H54 (cell line): ENCODE results near the gene ACTR1A.
"Not testable (repeated sequence)": the region's sequence is repeated elsewhere in the genome, so short reads cannot be mapped to it uniquely, and the experiment has no call there.

Experiments
- DNase-seq: peaks from one replicate; pipeline ENCODE4 v3.0.0; 2011; ENCODE audit warnings: low spot score, mixed read lengths; ENCODE audit not compliant: insufficient read length
- FAIRE-seq: peaks from 3 replicates; lab custom pipeline; 2011; peaks lifted over from hg19 to GRCh38; lab: Jason Lieb, UNC
- POLR2A ChIP-seq: IDR thresholded peaks from 2 replicates; pipeline ENCODE4 v1.6.1; 2011; ENCODE audit warnings: low read depth, mild to moderate bottlenecking, low read length

ACTR1A gene

GRCh38 chr10:102502337-102503151, at the start of gene ACTR1A:
Gene ACTR1A (minus strand): TSS chr10:102502712. CDS start chr10:102502647, 65 bp downstream.
- TF ChIP-seq POLR2A = peak; percentile 74
- DNase-seq (peak; percentile 86), FAIRE-seq (peak; percentile 90)

- TF ChIP-seq POLR2A = no peak
- FAIRE-seq = no peak
- no peak for DNase-seq
These were observed 48.2 kb upstream of the ACTR1A start for GRCh38 chr10:102550636-102551210.

DNA sequence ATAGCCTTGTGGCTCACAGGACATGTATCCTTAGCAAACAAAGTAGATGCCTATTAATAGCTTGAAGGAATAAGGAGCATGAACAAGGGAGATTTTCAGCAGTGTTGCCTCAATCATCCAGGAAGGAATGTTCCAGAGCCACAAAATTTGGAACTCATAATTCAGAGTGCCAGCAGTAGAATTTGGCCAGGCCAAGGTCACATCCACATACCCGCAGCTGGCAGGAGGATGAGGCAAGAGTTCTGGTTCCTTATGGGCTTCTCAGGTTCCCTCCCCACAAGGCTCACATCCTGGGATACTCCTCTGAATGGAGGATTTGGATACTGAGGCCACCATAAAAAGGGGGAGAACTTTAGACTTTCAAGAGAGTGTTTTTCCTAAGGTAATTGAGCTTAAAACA, 47.0 kb upstream of the ACTR1A start:
- DNase-seq = no peak
- no peak for FAIRE-seq
- no peak for TF ChIP-seq POLR2A

- no peak for FAIRE-seq
- TF ChIP-seq POLR2A = no peak
- DNase-seq = no peak
These were observed 44.3 kb upstream of the ACTR1A start for GRCh38 chr10:102546606-102547320.

- FAIRE-seq = no peak
- DNase-seq = no peak
- TF ChIP-seq POLR2A = no peak
These were observed 43.5 kb upstream of the ACTR1A start for GRCh38 chr10:102545997-102546396.

DNA sequence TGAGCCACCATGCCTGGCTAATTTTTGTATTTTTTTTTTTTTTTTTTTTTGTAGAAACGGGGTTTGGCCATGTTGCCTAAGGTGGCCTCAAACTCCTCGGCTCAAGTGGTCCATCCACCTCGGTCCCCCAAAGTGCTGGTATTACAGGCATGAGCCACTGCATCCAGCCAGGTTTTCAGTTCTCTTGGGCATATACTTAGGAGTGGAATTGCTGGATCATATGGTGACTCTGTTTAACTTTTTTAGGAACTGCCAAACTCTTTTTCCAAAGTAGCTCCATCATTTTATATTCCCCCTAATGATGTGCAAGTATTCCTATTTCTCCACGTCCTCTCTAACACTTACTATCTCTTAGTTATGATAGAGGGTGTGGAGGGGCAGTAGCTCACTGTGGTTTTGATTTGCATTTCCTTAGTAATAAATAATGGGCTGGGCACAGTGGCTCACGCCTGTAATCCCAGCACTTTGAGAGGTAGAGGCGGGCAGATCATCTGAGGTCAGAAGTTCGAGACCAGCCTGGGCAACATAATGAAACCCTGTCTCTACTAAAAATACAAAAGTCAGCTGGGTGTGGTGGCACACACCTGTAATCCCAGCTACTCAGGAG, 42.9 kb upstream of the ACTR1A start:
- FAIRE-seq (no peak), DNase-seq (no peak)

DNA sequence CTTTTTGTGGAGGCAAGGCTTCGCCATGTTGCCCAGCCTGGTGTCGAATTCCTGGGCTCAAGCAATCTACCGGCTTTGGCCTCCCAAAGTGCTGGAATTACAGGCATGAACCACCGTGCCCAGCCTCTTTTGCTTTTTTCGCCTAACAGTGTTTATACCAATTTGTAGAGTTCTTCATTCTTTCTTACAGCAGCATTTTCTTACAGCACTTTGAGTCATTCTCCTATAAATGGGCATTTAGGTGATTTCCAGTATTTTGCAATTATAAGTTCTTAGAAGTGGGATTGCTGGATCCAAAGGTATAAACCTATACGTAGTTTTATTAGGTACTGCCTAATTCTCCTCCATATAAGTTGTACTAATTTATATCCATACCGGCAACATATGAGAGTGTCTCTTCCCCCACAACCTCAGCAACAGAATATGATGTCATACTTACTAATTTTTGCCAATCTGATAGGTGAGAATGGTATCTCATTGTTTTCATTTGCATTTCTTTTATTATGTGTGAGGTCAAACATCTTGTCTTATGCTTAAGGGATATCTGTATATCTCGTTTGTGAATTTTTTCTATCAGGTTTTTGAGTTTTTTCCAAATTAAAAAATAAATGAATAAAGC, 40.4 kb upstream of the ACTR1A start:
- no peak for DNase-seq
- FAIRE-seq = no peak
- TF ChIP-seq POLR2A = no peak

More for the DNA sequence above, 42.9 kb upstream of the ACTR1A start:
- no peak for TF ChIP-seq POLR2A

DNA sequence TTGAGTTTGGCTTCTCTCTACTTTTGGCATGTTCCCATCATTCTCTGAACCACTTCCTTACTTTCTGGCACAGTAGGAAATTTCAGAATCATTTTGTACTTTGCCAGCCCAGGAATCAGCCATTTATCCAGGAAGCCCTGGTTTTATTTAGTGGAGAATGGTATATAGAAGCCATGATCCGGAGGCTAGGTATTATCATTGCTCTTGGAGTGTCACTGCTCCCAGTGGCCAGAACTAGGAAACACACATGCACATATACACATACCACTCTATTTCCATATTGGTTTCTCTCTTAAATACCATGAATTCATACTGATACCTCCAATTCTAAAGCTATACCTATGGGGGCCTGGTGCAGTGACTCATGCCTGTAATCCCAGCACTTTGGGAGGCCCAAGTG, 37.5 kb upstream of the ACTR1A start:
- no peak for DNase-seq
- FAIRE-seq = no peak

GRCh38 chr10:102538811-102539210, 36.3 kb upstream of the ACTR1A start:
- no peak for TF ChIP-seq POLR2A
- FAIRE-seq (no peak), DNase-seq (no peak)

More for the DNA sequence above, 37.5 kb upstream of the ACTR1A start:
- no peak for TF ChIP-seq POLR2A

GRCh38 chr10:102537948-102538347, 35.4 kb upstream of the ACTR1A start:
- FAIRE-seq (no peak), DNase-seq (no peak)
- TF ChIP-seq POLR2A = no peak

DNA sequence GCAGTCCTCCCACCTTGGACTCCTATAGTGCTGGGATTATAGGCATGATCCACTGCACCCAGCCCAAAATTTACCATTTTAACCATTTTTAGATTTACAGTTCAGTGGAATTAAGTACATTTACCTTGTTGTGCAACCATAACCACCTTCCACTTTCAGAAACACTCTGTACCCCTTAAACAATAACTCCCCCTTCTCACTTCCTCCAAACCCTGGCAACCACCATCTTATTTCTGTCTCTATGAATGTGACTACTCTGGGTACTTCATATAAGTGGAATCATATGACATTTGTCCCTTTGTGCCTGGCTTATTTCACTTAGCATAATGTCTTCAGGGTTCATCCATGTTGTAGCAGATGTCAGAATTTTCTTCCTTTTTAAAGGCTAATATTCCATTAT, 34.9 kb upstream of the ACTR1A start:
- TF ChIP-seq POLR2A = no peak
- FAIRE-seq (no peak), DNase-seq (no peak)

GRCh38 chr10:102535481-102536147, 33.1 kb upstream of the ACTR1A start:
- no peak for DNase-seq
- no peak for TF ChIP-seq POLR2A
- no peak for FAIRE-seq

GRCh38 chr10:102534966-102535365, 32.5 kb upstream of the ACTR1A start:
- not testable (repeated sequence) for FAIRE-seq, DNase-seq
